Upper lobe of right lung (tissue), 1 donor: ENCODE data around the gene DEPDC1B. TPM values are rescaled to one million over a fixed set of nuclear protein-coding genes. Genes with fewer than 3 reads are reported as not detected.
"Not testable (repeated sequence)": the region's sequence is repeated elsewhere in the genome, so short reads cannot be mapped to it uniquely, and the experiment has no call there.

ENCODE experiments used
- ATAC-seq: fragments of 200-7000 bp; cut with Tn5 transposase; one replicate; pipeline ENCODE4 v1.9.1; 2020; ENCODE audit warnings: mild to moderate bottlenecking, moderate library complexity
- DNase-seq: peaks from one replicate; pipeline ENCODE4 v3.0.0-alpha.2; 2020
- H3K27ac ChIP-seq: fragments of 200-600 bp; one replicate; pipeline ENCODE4 v1.8.0; 2022
- H3K27me3 ChIP-seq: fragments of 200-600 bp; one replicate; pipeline ENCODE4 v1.8.0; 2022; ENCODE audit warnings: mild to moderate bottlenecking
- H3K36me3 ChIP-seq: fragments of 200-600 bp; one replicate; pipeline ENCODE4 v1.8.0; 2022
- H3K4me1 ChIP-seq: fragments of 200-600 bp; one replicate; pipeline ENCODE4 v1.8.0; 2022
- H3K4me3 ChIP-seq: fragments of 200-600 bp; one replicate; pipeline ENCODE4 v1.8.0; 2022; ENCODE audit warnings: mild to moderate bottlenecking
- H3K9me3 ChIP-seq: fragments of 200-600 bp; one replicate; pipeline ENCODE4 v1.8.0; 2022
- intact Hi-C: fragments of 100-400 bp; cut with DNase I; formaldehyde crosslinking; loops from one replicate; pipeline ENCODE4 v1.11.0; 2022
- total RNA-seq: library from RNA; stranded (reverse); fragmentation: NEBNext Ultra II Directional; extraction: Animal tissue kit (Norgen Biotek cat#: 25700); gene quantifications from one replicate; pipeline ENCODE4 v1.2.1, GENCODE V29; 2021
- TF ChIP-seq, protein P1 (sequence below): fragments of 200-600 bp; IDR thresholded peaks from one replicate; pipeline ENCODE4 v1.8.0; 2022; ENCODE audit warnings: antibody characterized with exemption
- donor health status: DM: no; HTN: yes; CAD: no; lungs with severe emphysema.

DEPDC1B gene
- total RNA-seq, 1 donor from 2014 or later: 0.20 TPM

DNA sequence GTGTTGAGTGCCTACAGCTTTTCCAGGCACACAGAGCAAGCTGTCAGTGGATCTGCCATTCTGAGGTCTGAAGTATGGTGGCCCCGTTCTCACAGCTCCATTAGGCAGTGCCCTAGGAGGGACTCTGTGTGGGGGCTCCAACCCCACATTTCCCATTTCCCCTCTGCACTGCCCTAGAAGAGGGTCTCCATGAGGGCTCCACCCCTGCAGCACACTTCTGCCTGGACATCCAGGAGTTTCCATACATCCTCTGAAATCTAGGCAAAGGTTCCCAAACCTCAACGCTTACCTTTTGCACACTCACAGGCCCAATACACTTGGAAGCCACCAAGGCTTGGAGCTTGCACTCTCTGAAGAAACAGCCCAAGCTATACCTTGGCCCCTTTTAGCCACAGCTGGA, 131.3 kb downstream of the DEPDC1B start:
- TF ChIP-seq, protein P1, sequence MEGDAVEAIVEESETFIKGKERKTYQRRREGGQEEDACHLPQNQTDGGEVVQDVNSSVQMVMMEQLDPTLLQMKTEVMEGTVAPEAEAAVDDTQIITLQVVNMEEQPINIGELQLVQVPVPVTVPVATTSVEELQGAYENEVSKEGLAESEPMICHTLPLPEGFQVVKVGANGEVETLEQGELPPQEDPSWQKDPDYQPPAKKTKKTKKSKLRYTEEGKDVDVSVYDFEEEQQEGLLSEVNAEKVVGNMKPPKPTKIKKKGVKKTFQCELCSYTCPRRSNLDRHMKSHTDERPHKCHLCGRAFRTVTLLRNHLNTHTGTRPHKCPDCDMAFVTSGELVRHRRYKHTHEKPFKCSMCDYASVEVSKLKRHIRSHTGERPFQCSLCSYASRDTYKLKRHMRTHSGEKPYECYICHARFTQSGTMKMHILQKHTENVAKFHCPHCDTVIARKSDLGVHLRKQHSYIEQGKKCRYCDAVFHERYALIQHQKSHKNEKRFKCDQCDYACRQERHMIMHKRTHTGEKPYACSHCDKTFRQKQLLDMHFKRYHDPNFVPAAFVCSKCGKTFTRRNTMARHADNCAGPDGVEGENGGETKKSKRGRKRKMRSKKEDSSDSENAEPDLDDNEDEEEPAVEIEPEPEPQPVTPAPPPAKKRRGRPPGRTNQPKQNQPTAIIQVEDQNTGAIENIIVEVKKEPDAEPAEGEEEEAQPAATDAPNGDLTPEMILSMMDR: no peak
- no peak overlapping the region for H3K27ac ChIP-seq
- H3K4me3 ChIP-seq: no peak overlapping the region
- H3K9me3 ChIP-seq: peaks cover 4% of the 10 kb centered on the region
- DNase-seq (no peak), ATAC-seq (no peak)
- H3K4me1 ChIP-seq: no peaks in the 10 kb centered on the region
- intact Hi-C loops: no loop called here
- no peaks in the 10 kb centered on the region for H3K36me3 ChIP-seq
- H3K27me3 ChIP-seq: no peaks in the 10 kb centered on the region

DNA sequence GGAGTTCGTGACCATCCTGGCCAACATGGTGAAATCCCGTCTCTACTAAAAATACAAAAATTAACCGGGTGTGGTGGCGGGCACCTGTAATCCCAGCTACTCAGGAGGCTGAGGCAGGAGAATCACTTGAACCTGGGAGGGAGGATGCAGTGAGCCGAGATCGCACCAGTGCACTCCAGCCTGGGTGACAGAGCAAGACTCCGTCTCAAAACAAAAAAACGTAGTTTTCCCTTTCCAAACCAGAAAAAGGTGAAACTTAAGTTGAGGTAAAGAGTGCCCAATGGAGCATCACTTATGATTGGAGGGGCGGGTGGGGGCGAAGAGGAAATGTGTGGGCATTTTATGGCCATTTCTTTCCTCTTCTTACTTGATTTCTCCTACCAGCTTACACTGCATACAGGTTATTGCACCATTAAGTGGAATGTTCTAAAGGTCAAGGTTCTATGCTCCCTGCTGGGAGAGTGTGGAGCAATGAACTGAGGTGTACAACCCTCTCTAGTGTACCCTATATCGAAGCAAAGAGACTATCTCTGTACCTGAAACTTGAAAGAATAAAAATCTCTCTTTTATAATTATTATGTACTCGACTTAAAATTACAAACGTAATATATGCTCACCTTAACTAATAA, 136.2 kb downstream of the DEPDC1B start:
- intact Hi-C loops: no loop called here
- TF ChIP-seq, protein P1: no peak
- Histone ChIP-seq H3K4me1 (no peaks in the 10 kb centered on the region), H3K4me3 (no peak overlapping the region), H3K9me3 (peaks cover under 1% of the 10 kb centered on the region), H3K27ac (no peak overlapping the region), H3K36me3 (no peaks in the 10 kb centered on the region), H3K27me3 (no peaks in the 10 kb centered on the region)
- ATAC-seq (no peak), DNase-seq (no peak)

DNA sequence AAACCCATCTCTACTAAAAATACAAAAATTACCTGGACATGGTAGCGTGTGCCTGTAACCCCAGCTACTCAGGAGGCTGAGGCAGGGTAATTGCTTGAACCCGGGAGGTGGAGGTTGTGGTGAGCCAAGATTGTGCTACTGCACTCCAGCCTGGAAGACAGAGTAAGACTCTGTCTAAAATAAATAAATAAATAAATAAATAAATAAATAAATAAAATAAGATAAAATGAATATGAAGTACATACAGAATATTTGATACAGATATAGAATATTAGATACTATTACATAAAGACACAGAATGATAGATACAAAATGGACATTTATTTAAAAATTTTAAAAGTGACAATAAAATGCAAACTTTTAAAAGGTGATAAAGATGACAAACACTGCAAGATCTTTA, 146.7 kb downstream of the DEPDC1B start:
- H3K4me3 ChIP-seq, H3K36me3 ChIP-seq, ATAC-seq, H3K27me3 ChIP-seq, intact Hi-C loops, H3K4me1 ChIP-seq, H3K9me3 ChIP-seq, DNase-seq, H3K27ac ChIP-seq: not testable (repeated sequence)

DNA sequence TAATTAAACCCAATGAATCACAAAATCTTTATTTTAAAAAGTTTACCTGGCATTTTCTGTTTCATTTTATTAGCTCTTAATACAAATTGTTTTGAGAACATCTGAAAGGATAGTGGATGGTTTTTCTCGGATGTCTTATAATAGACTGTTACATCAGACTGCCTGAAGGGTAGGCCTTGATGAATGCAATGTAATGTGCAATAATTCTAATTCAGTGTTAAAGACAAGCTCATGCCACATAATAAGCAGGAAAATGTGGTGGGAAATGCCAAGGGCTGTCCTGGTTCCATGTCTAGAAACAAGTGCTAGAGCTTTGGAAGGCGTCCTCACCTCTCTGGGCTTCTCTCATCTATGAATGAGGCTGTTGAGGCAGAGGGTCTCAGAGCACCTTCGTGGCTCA, 148.1 kb downstream of the DEPDC1B start:
- TF ChIP-seq, protein P1: no peak
- DNase-seq: no peak
- H3K27me3 ChIP-seq: no peaks in the 10 kb centered on the region
- intact Hi-C loops: no loop called here
- ATAC-seq: no peak
- no peaks in the 10 kb centered on the region for H3K9me3 ChIP-seq
- H3K4me1 ChIP-seq: no peaks in the 10 kb centered on the region
- H3K27ac ChIP-seq: no peak overlapping the region
- no peak overlapping the region for H3K4me3 ChIP-seq
- H3K36me3 ChIP-seq: no peaks in the 10 kb centered on the region

DNA sequence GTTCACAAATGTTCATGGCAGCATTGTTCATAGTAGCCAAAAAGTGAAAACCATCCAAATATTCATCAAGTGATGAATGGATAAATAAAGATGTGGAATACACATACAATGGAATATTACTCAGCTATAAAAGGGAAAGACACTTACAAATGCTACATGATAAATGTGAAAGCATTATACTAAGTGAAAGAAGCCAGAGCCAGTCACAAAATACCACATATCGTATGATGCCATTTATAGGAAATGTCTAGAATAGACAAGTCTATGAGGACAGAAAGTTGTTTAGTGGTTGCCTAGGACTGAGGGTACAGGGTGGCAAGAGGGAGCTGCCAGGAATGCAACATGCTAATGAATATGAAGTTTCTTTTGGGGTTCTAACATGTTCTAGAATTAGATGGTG, 148.7 kb downstream of the DEPDC1B start:
- TF ChIP-seq, protein P1: no peak
- Histone ChIP-seq H3K27me3 (no peaks in the 10 kb centered on the region), H3K27ac (no peak overlapping the region), H3K9me3 (no peaks in the 10 kb centered on the region), H3K4me1 (no peaks in the 10 kb centered on the region), H3K4me3 (no peak overlapping the region), H3K36me3 (no peaks in the 10 kb centered on the region)
- ATAC-seq (no peak), DNase-seq (no peak)
- intact Hi-C loops: no loop called here

DNA sequence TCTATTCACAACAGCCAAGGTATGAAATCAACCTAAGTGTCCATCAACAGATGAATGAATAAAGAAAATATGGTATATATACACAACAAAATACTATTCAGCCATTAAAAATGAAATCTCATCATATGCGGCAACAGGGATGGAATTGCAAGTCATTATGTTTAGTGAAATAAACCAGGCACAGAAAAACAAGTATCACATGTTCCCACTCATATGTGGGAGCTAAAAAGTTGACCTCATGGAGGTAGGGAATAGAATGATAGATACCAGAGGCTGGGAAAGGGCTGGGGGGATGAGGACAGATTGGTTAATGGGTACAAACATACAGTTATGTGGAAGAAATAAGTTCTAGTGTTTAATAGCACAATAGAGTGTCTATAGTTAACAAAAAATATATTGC, 149.7 kb downstream of the DEPDC1B start:
- no peaks in the 10 kb centered on the region for H3K27me3 ChIP-seq
- DNase-seq (no peak), ATAC-seq (no peak)
- intact Hi-C loops: no loop called here
- no peaks in the 10 kb centered on the region for H3K4me1 ChIP-seq
- no peaks in the 10 kb centered on the region for H3K36me3 ChIP-seq
- H3K4me3 ChIP-seq: no peak overlapping the region
- TF ChIP-seq, protein P1: no peak
- no peaks in the 10 kb centered on the region for H3K9me3 ChIP-seq
- no peak overlapping the region for H3K27ac ChIP-seq
